Fibroblast of skin of right quadriceps (primary cell): ENCODE data around the gene RPL32.
A peak's percentile ranks its signal among the peaks of the same experiment; 100 is the strongest.
"Not testable (repeated sequence)": the region's sequence is repeated elsewhere in the genome, so short reads cannot be mapped to it uniquely, and the experiment has no call there.

Experiments
- DNase-seq: peaks from one replicate; pipeline ENCODE4 v3.0.0-alpha.2; 2013

The RPL32 gene

DNA sequence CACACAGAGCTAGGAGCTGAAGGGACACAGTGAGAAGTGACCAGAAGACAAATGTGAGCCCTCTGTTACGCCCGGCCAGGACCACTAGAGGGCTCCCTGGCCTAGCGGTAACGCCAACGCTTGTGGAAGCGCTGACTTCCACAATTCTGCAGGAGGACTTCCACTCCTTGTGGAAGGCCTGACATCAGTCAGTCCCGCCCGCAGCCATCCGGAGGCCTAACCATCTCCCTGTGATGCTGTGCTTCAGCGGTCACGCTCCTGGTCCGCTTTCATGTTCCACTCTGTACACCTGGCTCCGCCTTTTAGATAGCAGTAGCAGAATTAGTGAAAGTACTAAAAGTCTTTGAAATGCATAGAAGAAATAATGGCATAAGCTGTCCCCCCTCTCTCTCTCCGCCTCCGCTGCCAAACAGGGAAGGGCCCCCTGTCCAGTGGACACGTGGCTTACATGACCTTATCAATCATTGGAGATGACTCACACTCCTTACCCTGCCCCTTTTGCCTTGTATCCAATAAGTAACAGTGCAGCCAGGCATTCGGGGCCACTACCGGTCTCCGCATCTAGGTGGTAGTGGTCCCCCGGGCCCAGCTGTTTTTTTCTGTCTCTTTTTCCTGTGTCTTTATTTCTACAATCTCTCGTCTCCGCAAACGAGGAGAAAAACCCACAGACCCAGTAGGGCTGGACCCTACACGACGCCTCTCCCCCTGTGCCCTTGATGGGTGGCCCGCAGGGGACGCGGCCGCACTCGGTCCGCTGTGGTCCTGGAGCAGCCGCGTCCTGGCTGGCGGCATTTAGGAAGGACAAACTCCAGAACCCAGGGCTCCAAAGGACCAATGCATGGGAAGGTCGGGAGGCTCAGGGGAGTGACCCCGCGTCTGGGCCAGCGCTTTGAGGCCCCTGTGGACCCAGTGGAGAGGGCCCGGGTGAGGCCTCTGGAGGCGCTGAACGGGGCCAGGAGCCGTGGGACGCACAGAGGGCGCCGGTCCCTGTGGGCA is 27.0 kb upstream of the RPL32 start:
- DNase-seq: peak; percentile 79

DNA sequence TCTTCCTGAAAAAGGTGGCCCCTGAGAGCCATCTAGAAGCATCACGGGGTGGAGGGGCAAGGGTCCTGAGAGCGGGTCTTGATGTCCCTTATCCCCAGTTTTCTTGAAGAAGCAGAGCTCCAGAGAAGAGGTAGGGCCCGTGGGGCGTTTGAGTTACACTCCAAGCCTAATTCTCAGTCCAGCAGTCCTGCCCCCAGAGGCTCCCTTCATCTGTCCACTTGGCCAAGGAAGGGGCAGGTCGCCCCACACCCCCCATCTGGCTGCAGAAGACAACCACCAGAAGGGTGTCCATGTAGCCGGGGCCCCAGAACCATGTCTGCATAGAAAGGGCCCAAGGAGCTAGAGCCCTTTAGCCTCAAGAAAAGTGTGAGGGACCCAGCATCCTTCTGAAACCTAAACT is 25.5 kb upstream of the RPL32 start:
- DNase-seq: no peak

DNA sequence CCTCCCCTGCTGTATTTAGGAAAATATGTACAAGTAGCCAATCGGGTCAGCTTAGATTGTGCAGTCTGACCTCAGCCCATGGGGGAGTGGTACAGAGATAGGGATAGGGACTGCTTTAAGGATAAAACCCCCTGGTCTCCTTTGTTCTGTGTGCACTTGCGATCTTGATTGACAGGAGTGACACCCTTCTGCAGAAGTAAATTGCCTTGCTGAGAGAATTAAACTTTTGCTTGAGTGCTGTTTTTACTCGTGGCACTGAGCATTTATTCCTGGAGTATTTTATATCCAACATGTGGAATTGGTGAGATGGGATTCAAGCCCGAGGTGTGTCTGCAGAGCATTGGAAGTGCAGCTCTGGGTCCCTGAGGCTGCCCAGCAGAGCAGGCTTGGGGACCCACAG is 23.9 kb upstream of the RPL32 start:
- DNase-seq: no peak

DNA sequence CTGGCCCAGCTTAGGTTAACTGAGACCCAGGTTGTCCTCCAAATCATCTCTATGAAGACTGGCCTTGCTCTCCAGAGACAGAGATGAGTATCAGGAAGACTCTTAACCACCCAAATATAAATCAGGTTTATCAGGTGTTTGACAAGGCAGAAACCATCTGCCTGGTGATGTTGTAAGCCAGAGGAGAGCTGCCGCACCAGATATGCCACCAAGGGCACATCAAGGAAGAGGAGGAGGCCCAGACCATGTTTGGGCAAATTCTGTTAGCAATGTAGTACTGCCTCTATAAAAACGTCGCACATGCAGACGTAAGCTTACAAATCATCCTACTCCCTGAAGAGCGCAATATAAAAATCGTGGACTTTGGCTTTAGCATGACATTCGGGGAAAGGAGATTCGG is 21.0 kb upstream of the RPL32 start:
- DNase-seq: no peak

DNA sequence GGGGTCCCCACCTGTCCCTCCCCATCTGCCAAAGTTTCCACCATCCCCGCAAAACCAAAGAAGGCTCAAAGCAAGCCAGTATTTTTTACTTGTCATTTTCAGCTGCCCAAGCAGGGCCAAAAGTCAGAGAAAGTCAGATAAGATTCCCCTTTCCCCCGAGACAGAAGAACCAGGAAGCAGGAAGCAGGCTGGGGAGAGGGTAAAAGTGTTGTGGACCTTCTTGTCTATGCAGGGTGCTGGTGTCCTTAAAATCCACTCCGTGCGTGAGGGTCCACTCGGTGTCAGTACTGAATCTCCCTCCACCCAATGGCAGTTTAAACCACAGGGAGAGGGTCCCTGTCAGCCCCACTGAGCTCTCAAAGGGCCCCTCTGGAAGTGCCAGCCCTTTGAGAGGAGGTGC is 20.2 kb upstream of the RPL32 start:
- no peak for DNase-seq

DNA sequence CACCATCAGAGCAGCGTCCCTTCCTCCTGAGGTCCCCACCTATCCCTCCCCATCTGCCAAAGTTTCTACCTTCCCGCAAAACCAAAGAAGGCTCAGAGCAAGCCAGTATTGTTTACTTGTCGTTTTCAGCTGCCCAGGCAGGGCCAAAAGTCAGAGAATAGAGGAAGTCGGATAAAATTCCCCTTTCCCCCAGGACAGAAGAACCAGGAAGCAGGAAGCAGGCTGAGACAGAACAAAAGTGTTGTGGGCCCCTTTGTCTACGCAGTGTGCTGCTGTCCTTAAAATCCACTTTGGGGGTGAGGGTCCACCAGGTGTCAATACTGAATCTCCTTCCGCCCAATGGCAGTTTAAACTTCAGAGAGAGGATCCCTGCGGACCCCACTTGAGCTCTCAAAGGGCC is 18.5 kb upstream of the RPL32 start:
- DNase-seq: no peak

DNA sequence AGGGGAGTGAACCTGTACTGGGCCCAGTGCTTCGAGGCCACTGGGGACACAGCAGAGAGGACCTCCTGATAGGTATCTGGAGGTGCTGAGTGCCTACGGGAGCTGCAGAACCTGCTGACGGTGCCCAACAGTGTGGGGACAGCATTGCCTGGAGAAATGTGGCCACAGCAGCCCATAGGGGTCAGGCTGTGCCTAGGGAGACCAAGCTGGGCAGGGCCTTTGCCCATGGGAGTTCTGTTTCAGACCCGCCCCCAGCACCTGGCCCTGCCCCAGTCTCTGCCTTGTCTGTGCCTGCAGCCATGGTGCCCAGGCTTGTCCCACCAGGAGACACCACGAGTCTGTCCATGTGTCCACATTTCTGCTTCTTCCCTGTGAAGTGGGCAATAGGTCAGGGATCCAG is 15.3 kb upstream of the RPL32 start:
- no peak for DNase-seq

DNA sequence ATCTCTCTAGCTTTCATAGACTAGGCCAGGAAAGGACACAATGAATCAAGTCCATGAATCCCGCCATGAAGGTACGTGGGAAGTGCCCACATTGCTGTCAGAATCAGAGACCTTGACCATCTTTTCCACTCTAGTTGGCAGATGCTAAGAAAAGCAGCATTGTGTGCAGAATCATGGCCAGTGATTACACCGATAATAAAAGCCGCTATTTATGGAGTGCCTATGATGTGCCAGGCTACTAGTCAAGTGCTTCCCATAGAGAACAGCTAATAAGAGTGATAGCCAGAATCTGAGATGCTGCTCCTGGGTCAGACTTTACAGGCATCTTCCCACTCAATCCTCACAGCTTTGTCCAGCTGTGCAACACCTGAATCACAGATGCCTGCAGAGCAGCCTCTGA is 13.2 kb upstream of the RPL32 start:
- DNase-seq: no peak

DNA sequence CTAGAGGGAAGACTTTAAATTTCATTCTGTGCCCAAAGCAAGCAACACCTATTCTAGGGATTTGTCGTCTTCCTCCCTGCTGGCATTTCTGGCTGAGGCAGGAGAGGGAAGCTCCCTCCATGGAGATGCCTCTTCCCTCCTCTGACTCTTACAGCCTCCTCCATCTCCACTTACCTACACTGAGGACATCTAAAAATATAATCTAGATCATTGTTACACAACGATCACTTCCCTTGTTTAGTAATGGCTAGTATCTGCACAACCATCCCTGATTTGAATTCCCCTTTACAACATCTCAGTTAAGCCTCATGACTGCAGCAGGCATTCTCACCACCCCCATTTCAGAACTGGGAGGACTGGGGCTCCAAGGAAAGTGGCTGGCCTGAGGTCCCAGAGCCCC is 12.5 kb upstream of the RPL32 start:
- not testable (repeated sequence) for DNase-seq

DNA sequence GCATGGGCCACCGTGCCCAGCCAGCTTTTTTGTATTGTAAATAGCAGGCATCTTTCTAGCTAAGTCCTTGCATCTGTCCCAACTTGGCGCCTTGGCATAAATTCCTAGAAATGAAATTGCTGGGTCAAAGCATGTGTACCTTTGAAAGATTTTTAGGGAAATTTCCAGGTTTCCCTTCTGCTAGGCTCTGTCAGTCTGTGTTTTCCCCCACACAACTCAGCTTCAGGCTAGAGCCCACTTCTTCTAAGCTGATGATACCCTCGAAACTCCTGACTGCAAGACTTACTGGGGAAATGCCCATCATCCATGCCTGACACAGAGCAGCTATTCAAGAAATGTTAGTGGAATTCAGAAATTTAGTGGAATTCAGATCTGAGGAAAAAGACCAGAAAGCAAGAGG is 10.8 kb upstream of the RPL32 start:
- DNase-seq: no peak

DNA sequence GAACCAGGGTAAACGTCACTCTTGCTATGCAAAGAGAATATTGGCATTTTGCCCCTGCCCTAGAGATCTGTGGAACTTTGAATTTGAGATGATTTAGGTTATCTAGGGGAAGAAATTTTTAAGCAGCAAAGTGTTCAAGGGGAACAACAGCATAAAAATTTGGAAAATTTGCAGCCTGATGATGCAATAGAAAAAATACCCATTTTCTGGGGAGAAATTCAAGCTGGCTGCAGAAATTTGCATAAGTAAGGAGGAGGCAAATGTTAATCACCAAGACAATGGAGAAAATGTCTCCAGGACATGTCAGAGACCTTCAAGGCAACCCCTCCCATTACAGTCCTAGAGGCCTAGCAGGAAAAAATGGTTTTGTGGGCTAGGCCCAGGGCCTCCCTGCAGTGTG is 4.4 kb upstream of the RPL32 start:
- DNase-seq: no peak

DNA sequence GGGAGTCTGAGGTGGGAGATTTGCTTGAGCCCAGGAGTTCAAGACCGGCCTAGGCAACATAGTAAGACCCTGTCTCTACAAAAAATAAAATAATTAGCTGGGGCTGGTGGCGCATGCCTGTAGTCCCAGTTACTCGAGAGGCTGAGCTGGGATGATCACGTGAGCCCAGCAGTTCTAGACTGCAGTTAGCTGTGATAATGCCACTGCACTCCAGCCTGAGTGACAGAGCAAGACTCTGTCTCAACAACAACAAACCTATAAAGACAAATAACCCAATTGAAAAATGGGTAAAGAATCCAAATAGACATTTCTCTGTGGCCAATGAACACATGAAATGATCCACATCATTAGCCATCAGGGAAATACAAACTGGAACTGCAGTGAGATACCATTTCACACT is 1.1 kb upstream of the RPL32 start:
- no peak for DNase-seq

DNA sequence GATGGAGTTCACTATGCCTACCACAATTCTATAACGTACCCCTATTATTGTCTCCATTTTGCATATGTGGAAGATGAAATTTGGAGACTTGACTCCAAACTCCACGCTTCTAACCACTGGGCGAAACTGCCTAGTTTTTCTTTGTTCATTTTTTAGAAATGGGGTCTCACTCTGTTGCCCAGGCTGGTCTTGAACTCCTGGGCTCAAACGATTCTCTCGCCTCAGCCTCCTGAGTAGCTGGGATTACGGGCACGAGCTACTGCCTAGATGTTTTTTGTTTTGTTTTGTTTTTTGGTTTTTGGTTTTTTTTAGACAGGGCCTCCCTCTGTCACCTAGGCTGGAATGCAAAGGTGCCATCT is 584 bp upstream of the RPL32 start:
- DNase-seq: no peak

DNA sequence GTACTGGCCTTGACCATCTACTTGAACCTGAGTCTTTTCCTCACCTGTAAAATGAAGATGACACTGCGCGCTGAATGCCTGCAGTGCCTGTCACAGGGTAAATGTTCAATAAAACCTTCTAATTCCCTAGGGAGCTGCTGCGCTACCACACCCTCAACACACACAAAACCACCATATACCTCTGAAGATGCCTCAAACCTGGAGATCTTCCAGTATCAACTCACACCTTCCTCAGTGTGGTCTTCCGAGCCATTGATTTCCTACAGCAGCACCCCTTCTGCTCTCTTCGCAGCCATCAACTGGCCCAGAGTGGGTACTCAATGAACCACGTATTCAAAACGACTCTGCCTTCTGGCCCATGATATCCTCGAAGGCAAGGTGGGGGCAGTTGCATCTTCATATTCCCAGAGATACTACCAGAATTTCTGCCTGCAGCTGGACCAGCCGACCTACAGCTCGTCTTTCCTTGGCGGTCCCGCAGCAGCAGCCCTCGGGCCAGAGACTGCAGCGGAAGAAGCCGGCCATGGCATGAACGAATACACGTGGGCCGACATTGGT is 695 bp downstream of the RPL32 start:
- peak; percentile 4 for DNase-seq

DNA sequence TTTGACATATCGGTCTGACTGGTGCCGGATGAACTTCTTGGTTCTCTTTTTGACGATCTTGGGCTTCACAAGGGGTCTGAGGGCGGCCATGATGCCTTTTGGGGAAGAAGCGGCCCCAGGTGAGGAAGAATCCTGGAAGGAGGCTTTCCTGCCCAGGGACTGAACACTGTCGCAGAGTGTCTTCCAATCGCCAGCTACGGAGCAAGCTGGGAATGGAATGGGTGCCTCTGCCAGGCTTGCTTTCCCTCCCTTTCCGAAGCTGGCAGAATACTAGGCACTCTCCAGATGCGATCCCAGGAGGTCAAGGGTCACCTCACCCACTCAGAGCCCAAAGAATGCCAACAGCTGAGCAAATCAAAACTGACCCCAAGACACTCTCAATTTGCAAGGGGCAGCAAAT is 1.2 kb downstream of the RPL32 start:
- not testable (repeated sequence) for DNase-seq

DNA sequence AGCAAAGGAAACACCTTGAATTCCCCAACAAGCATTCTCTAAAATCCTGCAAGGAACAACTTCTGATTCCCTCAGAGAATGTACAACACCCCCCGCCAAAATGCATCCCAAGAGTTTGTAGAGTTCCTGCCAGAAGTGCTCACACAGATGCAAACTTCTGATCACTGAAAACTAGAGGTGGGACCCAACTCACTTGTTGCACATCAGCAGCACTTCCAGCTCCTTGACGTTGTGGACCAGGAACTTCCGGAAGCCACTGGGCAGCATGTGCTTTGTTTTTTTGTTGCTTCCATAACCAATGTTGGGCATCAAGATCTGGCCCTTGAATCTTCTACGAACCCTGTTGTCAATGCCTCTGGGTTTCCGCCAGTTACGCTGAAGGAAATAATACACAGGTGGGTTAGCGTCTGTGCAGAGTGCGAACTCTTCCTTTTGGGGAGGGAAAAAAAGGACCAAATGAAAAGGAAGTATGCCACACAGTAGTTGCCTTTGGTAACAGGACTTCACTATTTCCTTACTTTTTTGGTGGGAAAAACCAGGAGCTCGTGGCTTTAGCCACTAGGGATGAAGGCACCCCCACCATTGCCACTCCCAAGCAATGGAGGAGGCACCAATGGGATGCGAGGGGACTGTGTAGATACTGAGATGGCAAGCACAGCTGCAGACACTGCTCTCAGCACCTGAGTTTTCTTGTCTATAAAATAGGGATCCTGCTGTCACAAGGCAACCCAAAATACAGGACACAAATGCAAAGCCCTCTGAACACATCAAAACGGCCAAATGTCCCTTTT is 2.0 kb downstream of the RPL32 start:
- no peak for DNase-seq

DNA sequence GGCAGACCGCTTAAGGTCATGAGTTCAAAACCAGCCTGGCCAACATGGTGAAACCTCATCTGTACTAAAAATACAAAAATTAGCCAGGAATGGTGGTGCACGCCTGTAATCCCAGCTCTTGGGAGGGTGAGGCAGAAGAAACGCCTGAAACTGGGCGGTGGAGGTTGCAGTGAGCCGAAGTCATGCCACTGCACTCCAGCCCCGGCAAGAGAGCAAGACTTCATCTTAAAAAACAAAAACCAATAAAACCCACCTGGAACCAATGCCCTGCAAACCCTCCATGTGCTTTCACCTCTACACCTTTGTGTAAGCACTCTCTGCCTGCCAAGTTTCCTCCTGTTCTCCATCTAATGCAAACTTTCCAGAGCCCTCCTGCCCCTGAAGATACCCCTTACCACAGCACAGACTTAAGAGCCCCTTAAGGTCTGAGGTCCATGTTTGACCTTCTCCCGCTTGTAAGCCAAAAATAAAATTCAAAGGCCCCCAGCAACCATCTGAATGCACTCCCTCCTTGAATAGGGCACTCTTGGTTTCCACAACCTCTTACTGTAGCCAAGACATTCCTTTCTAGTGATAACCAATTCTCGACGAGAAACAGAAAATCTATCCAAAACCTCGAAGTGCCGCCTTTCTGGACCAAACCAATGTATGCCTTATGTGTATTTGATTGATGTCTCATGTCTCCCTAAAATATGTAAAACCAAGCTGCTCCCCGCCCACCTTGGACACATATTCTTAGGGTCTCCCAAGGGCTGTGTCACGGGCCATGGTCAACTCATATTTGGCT is 3.0 kb downstream of the RPL32 start:
- DNase-seq: peak; percentile 5

DNA sequence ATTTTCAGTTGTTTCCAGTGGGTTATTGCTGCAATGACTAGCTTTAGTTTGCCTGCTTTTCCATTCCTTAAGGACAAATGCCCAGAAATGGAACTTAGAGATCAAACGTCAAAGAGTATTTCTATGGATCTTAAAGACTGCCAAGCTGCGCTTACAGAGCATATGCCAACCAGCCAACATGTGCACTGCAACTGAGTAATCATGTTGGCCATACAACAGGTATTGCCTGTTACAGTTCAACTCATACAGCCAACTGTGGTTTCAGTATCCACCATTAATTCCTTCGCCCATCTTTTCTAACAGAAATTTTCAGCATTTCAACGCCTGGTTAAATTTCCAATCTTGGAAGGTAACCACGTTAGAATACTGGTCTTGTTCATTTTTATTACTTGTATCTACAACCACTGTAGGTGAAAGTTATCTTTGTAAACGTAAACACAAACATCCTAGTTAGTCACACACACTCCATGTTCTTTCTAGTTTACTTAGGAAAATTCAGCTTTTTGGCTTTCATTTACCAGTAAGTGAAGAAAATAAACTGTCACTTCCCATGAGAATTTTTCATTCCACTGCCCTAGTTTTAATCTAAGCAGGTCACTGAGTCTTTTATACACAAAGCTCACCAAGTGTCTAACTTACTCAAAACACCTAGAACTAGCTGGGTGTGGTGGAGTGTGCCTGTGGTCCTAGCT is 3.9 kb downstream of the RPL32 start:
- DNase-seq: no peak

DNA sequence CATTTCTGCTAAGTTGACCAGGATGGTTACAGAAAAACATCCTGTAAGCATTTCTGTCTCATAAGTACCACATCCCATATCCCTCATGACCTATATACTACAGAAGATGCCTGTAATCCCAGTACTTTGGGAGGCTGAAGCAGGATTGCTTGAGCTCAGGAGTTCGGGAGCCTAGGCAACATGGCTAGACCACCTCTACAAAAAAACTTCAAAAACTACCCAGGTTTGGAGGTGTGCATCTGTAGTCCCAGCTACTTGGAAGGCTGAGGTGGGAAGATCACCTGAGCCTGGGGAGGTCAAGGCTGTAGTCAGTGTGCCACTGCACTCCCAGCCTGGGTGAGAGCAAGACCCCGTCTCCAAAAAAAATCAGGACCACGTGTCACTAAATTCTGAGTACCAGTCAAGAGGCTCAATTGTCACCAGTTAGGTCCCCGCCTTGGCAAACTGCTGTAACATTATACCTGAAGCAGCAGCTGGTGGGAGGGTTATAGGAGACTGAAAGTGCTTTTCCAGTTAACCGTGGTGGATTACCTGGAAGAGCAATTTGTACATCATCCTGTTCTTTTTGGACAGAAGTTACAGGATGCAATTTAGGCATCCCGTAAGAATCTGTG is 6.2 kb downstream of the RPL32 start:
- DNase-seq: no peak

DNA sequence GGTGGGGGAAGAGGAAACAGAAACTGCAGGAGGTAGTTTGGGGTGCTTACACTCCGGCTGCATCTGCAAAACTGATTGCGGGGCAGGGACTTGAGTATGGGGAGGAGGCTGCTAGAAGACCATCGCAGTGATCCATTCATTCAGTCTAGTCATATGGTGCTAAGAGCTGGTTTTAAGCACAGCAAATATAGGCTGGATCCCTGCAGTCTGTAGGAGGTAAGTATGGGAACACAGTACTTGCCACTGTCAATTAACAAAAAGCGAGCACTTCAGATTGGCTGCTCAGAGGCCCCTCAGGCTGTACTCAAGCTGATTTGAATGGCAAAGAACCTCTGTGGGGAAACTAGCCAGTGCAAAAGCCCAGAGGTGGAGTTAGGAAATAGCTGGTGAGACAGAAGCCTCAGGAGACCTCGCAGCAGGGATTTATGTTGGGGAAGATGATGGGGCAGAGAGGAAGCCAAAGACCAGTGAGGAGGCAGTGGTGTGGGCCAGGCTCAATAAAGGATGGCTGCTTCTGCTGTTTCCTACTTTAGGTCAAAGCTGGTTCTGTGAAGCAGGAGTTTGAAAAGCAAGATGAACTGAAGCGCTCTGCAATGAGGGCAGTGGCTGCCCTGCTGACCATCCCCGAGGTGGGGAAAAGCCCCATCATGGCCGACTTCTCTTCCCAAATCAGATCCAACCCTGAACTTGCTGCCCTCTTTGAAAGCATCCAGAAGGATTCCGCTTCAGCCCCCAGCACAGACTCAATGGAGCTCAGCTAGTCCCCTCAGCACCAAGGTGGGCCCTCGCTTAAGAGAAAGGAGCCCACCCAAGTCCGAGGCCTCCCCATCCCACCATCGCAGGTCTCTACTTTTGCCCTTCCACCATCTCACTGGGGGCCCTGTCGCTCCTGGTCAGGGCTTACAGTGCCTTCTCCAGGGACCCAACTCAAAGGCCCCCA is 7.9 kb downstream of the RPL32 start:
- no peak for DNase-seq
